WERI-Rb-1 (cell line): Measurements from ENCODE around the gene PLCH1.

Experiments
- DNase-seq: peaks from one replicate; pipeline ENCODE4 v3.0.0-alpha.2; 2020
- H3K27ac ChIP-seq: fragments of 250-450 bp; sonication (Bioruptor Pico); 2 replicates; pipeline ENCODE4 v1.5.1; 2020; ENCODE audit warnings: mild to moderate bottlenecking, moderate library complexity
- H3K27me3 ChIP-seq: fragments of 250-450 bp; sonication (Bioruptor Pico); 2 replicates; pipeline ENCODE4 v1.5.1; 2021; ENCODE audit warnings: mild to moderate bottlenecking, low read depth, moderate library complexity; ENCODE audit not compliant: insufficient read depth, severe bottlenecking
- H3K36me3 ChIP-seq: fragments of 250-450 bp; sonication (Bioruptor Pico); 2 replicates; pipeline ENCODE4 v1.5.1; 2020; ENCODE audit warnings: mild to moderate bottlenecking, moderate library complexity
- H3K4me3 ChIP-seq: 2 replicates; pipeline ENCODE4 v1.5.1; 2011; ENCODE audit warnings: low read depth, mild to moderate bottlenecking, control low read depth, low read length
- H3K9me3 ChIP-seq: fragments of 250-450 bp; sonication (Bioruptor Pico); 2 replicates; pipeline ENCODE4 v1.5.1; 2021; ENCODE audit warnings: mild to moderate bottlenecking, moderate library complexity; ENCODE audit not compliant: severe bottlenecking
- TF ChIP-seq, protein P1 (sequence below): IDR thresholded peaks from 2 replicates; pipeline ENCODE4 v1.5.1; 2011; ENCODE audit warnings: low read depth, mild to moderate bottlenecking, control low read depth, inconsistent platforms, low read length

Gene PLCH1

DNA sequence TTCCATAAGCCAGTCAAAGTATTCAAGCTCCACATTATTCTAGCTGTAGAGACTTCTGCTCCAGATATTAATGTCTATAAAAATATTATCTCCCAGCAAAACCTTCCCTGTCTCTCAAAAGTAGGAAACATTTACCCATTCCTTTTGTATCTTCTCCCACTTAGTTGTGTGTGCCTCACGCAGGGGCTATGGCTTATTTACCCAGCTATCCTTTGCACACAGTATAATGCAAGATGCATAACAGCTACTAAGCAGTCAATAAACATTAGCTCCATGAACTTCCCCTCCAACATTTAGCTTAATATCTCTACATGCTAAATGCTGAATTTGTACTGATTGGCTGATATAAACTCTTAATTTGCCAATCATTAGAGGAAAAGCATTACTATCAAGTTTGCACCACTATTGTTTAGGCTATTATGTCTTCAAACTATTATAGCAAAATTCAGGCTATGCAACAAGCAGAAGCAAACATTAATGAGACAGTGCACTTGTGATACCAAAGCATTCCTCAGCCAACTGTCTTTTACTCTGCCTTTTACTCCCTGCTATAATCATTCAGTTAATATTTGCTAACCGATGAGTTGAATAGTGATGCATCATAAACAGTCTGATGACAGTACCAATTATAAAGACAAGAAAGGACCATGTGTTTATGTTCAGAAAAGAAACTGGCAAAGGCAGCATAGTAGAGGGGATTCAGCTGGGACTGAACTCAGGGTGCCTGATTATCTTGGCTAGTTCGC, 81.2 kb downstream of the PLCH1 start:
- no peak for DNase-seq
- Histone ChIP-seq H3K9me3 (no peaks in the 10 kb centered on the region), H3K27ac (no peak overlapping the region), H3K27me3 (no peaks in the 10 kb centered on the region), H3K4me3 (no peak overlapping the region), H3K36me3 (no peaks in the 10 kb centered on the region)
- TF ChIP-seq, protein P1, sequence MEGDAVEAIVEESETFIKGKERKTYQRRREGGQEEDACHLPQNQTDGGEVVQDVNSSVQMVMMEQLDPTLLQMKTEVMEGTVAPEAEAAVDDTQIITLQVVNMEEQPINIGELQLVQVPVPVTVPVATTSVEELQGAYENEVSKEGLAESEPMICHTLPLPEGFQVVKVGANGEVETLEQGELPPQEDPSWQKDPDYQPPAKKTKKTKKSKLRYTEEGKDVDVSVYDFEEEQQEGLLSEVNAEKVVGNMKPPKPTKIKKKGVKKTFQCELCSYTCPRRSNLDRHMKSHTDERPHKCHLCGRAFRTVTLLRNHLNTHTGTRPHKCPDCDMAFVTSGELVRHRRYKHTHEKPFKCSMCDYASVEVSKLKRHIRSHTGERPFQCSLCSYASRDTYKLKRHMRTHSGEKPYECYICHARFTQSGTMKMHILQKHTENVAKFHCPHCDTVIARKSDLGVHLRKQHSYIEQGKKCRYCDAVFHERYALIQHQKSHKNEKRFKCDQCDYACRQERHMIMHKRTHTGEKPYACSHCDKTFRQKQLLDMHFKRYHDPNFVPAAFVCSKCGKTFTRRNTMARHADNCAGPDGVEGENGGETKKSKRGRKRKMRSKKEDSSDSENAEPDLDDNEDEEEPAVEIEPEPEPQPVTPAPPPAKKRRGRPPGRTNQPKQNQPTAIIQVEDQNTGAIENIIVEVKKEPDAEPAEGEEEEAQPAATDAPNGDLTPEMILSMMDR: no peak

DNA sequence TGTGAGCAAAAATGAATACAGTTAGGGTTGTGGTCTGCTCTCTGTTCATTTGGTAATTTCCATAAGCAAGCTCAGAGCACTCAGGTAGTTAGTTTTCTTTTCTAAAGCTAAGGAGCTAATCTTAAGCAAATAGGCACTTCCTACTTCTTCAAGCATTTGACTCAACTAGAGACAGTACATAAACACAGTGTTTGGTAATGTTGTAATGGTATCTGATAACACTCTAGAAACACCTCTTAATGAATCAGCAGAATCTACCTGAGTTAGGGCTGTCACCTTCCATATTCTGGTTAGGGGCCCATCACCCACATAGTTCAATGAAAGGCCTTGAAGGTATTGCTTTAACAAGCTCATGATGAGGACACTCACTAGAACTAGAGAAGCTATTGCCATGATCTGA, 83.1 kb downstream of the PLCH1 start:
- TF ChIP-seq, protein P1: no peak
- H3K36me3 ChIP-seq: no peaks in the 10 kb centered on the region
- no peaks in the 10 kb centered on the region for H3K27me3 ChIP-seq
- DNase-seq: no peak
- H3K9me3 ChIP-seq: no peaks in the 10 kb centered on the region
- no peak overlapping the region for H3K4me3 ChIP-seq
- H3K27ac ChIP-seq: no peak overlapping the region

DNA sequence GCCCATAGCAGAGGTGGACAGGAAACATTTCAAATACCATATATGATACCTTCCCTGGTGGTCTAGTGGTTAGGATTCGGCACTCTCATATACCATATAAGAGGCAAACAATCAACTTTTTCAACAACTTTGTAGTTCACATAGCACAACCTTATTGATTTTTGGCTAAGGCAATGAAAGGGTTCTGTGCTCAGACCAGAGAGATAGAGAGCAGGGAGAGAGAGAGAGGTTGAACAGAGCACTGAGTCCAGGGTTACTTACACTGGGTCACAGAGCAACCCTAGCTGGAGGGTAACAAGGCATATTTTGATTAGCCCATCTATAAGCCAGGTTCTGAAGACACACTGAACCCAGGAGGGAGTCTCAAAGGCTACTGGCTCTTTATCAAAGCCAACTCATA, 83.8 kb downstream of the PLCH1 start:
- Histone ChIP-seq H3K27ac (no peak overlapping the region), H3K4me3 (no peak overlapping the region), H3K27me3 (no peaks in the 10 kb centered on the region), H3K36me3 (no peaks in the 10 kb centered on the region), H3K9me3 (no peaks in the 10 kb centered on the region)
- TF ChIP-seq, protein P1: no peak
- no peak for DNase-seq

DNA sequence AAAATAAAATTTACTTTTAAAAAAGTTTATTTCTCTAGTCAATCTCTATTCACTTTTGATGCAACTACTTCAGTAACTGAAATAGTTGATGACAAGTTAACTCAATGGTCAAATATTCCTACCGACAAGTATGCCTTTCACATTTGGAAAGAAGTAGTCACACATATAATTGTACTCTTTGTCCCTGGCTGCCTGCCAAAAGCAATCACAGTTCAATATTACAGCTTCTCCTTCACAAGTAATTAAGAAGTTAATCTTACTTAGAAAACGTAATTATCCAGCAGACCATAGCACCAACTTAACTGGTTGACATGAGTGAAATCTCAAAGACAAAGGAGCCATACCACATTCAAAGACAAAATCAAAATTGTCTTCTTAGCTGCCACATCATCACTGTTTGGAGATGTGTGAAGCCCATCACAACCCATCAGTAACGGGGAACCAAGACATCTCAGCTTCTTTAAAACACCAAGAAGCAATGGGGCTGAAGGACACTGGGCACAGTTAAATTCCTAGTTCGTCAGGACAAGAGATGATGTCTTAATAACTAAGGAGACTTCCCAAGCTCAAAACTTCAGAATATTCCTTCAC, 86.1 kb downstream of the PLCH1 start:
- no peaks in the 10 kb centered on the region for H3K36me3 ChIP-seq
- no peaks in the 10 kb centered on the region for H3K9me3 ChIP-seq
- no peaks in the 10 kb centered on the region for H3K27me3 ChIP-seq
- no peak overlapping the region for H3K4me3 ChIP-seq
- DNase-seq: no peak
- TF ChIP-seq, protein P1: no peak
- no peak overlapping the region for H3K27ac ChIP-seq

DNA sequence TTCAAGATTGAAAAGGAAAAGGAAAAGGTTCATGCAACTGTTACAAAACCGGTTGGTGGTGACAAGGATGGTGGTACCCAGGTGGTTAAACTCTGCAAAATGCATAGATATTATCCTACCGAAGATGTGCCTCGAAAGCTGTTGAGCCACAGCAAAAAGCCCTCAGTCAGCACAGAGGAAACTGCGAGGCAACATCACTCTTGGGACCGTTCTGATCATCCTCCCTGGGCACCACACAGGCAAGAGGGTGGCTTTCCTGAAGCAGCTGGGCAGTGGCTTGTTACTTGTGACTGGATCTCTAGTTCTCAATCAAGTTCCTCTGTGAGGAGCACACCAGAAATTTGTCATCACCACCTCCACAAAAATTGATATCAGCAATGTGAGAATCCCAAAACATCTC, 86.9 kb downstream of the PLCH1 start:
- TF ChIP-seq, protein P1: no peak
- DNase-seq: no peak
- Histone ChIP-seq H3K27ac (no peak overlapping the region), H3K27me3 (no peaks in the 10 kb centered on the region), H3K36me3 (no peaks in the 10 kb centered on the region), H3K9me3 (no peaks in the 10 kb centered on the region), H3K4me3 (no peak overlapping the region)

DNA sequence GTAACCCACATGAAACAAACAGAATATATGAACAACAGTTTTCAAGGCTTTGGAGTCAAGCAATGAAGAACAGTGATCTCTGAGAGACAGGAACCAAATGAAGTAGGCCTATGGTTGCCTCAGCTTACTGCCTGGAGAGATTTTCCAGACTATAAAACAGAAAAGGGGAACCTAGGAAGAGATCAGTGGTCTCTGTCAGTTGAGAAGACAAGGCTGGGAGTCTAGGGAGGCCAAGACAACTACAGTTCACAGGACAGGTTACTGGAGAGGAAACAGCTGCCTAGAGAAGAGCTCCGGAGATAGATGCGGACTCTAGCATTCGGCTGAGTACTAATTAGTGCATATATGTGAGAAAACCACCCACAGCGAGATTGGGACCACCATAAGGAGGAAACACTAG, 87.7 kb downstream of the PLCH1 start:
- DNase-seq: no peak
- no peaks in the 10 kb centered on the region for H3K27me3 ChIP-seq
- no peak overlapping the region for H3K4me3 ChIP-seq
- H3K27ac ChIP-seq: no peak overlapping the region
- H3K9me3 ChIP-seq: no peaks in the 10 kb centered on the region
- TF ChIP-seq, protein P1: no peak
- no peaks in the 10 kb centered on the region for H3K36me3 ChIP-seq
